WERI-Rb-1 (cell line): Measurements from ENCODE around the gene TAX1BP3.
"Not testable (repeated sequence)": the region's sequence is repeated elsewhere in the genome, so short reads cannot be mapped to it uniquely, and the experiment has no call there.

Experiments
- DNase-seq: peaks from one replicate; pipeline ENCODE4 v3.0.0-alpha.2; 2020
- H3K27ac ChIP-seq: fragments of 250-450 bp; sonication (Bioruptor Pico); 2 replicates; pipeline ENCODE4 v1.5.1; 2020; ENCODE audit warnings: mild to moderate bottlenecking, moderate library complexity
- H3K27me3 ChIP-seq: fragments of 250-450 bp; sonication (Bioruptor Pico); 2 replicates; pipeline ENCODE4 v1.5.1; 2021; ENCODE audit warnings: mild to moderate bottlenecking, low read depth, moderate library complexity; ENCODE audit not compliant: insufficient read depth, severe bottlenecking
- H3K36me3 ChIP-seq: fragments of 250-450 bp; sonication (Bioruptor Pico); 2 replicates; pipeline ENCODE4 v1.5.1; 2020; ENCODE audit warnings: mild to moderate bottlenecking, moderate library complexity
- H3K4me3 ChIP-seq: 2 replicates; pipeline ENCODE4 v1.5.1; 2011; ENCODE audit warnings: low read depth, mild to moderate bottlenecking, control low read depth, low read length
- H3K9me3 ChIP-seq: fragments of 250-450 bp; sonication (Bioruptor Pico); 2 replicates; pipeline ENCODE4 v1.5.1; 2021; ENCODE audit warnings: mild to moderate bottlenecking, moderate library complexity; ENCODE audit not compliant: severe bottlenecking
- CTCF ChIP-seq: IDR thresholded peaks from 2 replicates; pipeline ENCODE4 v1.5.1; 2011; ENCODE audit warnings: low read depth, mild to moderate bottlenecking, control low read depth, inconsistent platforms, low read length

The TAX1BP3 gene

GRCh38 chr17:3704931-3705717, 36.7 kb upstream of the TAX1BP3 start:
- Histone ChIP-seq H3K4me3 (no peak overlapping the region), H3K27ac (no peak overlapping the region), H3K27me3 (no peaks in the 10 kb centered on the region), H3K36me3 (peaks cover 7% of the 10 kb centered on the region), H3K9me3 (peaks cover 5% of the 10 kb centered on the region)
- no peak for DNase-seq
- TF ChIP-seq CTCF, result no peak

GRCh38 chr17:3702041-3702539, 33.7 kb upstream of the TAX1BP3 start:
- H3K36me3 ChIP-seq, H3K27ac ChIP-seq, DNase-seq, H3K27me3 ChIP-seq, H3K9me3 ChIP-seq, H3K4me3 ChIP-seq: not testable (repeated sequence)

- Histone ChIP-seq H3K4me3 (no peak overlapping the region), H3K36me3 (peaks cover 7% of the 10 kb centered on the region; the same call in 1 of the 2 replicates), H3K27ac (no peak overlapping the region), H3K27me3 (no peaks in the 10 kb centered on the region), H3K9me3 (peaks cover 5% of the 10 kb centered on the region)
- no peak for DNase-seq
- TF ChIP-seq CTCF, result no peak
These were observed 31.6 kb upstream of the TAX1BP3 start for GRCh38 chr17:3699951-3700350.

GRCh38 chr17:3698139-3698538, 29.8 kb upstream of the TAX1BP3 start:
- Histone ChIP-seq H3K9me3 (peaks cover 5% of the 10 kb centered on the region), H3K27me3 (no peaks in the 10 kb centered on the region), H3K4me3 (no peak overlapping the region), H3K27ac (no peak overlapping the region), H3K36me3 (peaks cover 7% of the 10 kb centered on the region; the same call in 1 of the 2 replicates)
- no peak for TF ChIP-seq CTCF
- DNase-seq, result no peak

- Histone ChIP-seq H3K36me3 (peaks cover 2% of the 10 kb centered on the region; the same call in 1 of the 2 replicates), H3K27me3 (no peaks in the 10 kb centered on the region), H3K27ac (no peak overlapping the region), H3K9me3 (peaks cover 2% of the 10 kb centered on the region), H3K4me3 (no peak overlapping the region)
- TF ChIP-seq CTCF, result no peak
- no peak for DNase-seq
These were observed 28.7 kb upstream of the TAX1BP3 start for GRCh38 chr17:3697103-3697476.

GRCh38 chr17:3695723-3696411, 27.5 kb upstream of the TAX1BP3 start, which contains the start of gene P2RX5:
Gene P2RX5, minus strand, starts transcription at chr17:3696155. Its CDS starts 150 bp downstream, at chr17:3696005.
- peak; percentile 21 for DNase-seq
- Histone ChIP-seq H3K9me3 (no peaks in the 10 kb centered on the region), H3K36me3 (no peaks in the 10 kb centered on the region), H3K27me3 (no peaks in the 10 kb centered on the region), H3K27ac (peak within 1 kb of the TSS; percentile 20), H3K4me3 (peak within 1 kb of the TSS; percentile 44)
- TF ChIP-seq CTCF, result no peak
